Neural progenitor cell (in vitro differentiated cells): Measurements from ENCODE around the gene LDLRAD4. TPM values are rescaled to one million over a fixed set of nuclear protein-coding genes. Genes with fewer than 3 reads are reported as not detected.

Experiments used
- DNase-seq: peaks from one replicate; pipeline ENCODE4 v3.0.0-alpha.2; 2016; ENCODE audit warnings: low spot score
- H2AFZ ChIP-seq: fragments of 200-600 bp; sonication (generic); replicated peaks from 2 replicates; pipeline ENCODE4 v1.6.1; 2016; ENCODE audit warnings: antibody characterized with exemption
- H3F3A ChIP-seq: fragments of 200-600 bp; sonication (generic); 2 replicates; pipeline ENCODE4 v1.6.1; 2016; ENCODE audit warnings: antibody characterized with exemption, low read depth
- H3K27ac ChIP-seq: fragments of 200-600 bp; sonication (generic); 2 replicates; pipeline ENCODE4 v1.5.1; 2016; ENCODE audit warnings: mild to moderate bottlenecking
- H3K27me3 ChIP-seq: fragments of 200-600 bp; sonication (generic); 2 replicates; pipeline ENCODE4 v1.6.1; 2016; ENCODE audit warnings: mild to moderate bottlenecking, moderate library complexity
- H3K36me3 ChIP-seq: fragments of 200-600 bp; sonication (generic); 2 replicates; pipeline ENCODE4 v1.5.1; 2016
- H3K4me1 ChIP-seq: fragments of 200-600 bp; sonication (generic); 2 replicates; pipeline ENCODE4 v1.6.1; 2016; ENCODE audit warnings: mixed run types
- H3K4me2 ChIP-seq: fragments of 200-600 bp; sonication (generic); 2 replicates; pipeline ENCODE4 v1.6.1; 2016
- H3K4me3 ChIP-seq: fragments of 200-600 bp; sonication (generic); 2 replicates; pipeline ENCODE4 v1.5.1; 2016
- H3K79me2 ChIP-seq: fragments of 200-600 bp; sonication (generic); 2 replicates; pipeline ENCODE4 v1.6.1; 2016; ENCODE audit warnings: low read depth
- H3K9ac ChIP-seq: fragments of 200-600 bp; sonication (generic); 2 replicates; pipeline ENCODE4 v1.6.1; 2016
- H3K9me3 ChIP-seq: fragments of 200-600 bp; sonication (generic); 2 replicates; pipeline ENCODE4 v1.5.1; 2016; ENCODE audit warnings: low read depth
- H4K20me1 ChIP-seq: fragments of 200-600 bp; sonication (generic); 2 replicates; pipeline ENCODE4 v1.6.1; 2016; ENCODE audit warnings: low read depth
- H3K27ac Mint-ChIP-seq: 3 replicates; pipeline ENCODE4 v1.8.0; 2021; ENCODE audit warnings: mixed read lengths
- H3K27me3 Mint-ChIP-seq: 2 replicates; pipeline ENCODE4 v1.8.0; 2022; ENCODE audit warnings: low read depth, mild to moderate bottlenecking, inconsistent platforms, moderate library complexity, mixed read lengths; ENCODE audit not compliant: insufficient read depth
- H3K36me3 Mint-ChIP-seq: 3 replicates; pipeline ENCODE4 v1.8.0; 2021; ENCODE audit warnings: mixed read lengths
- H3K4me1 Mint-ChIP-seq: 3 replicates; pipeline ENCODE4 v1.8.0; 2021; ENCODE audit warnings: mixed read lengths
- H3K4me3 Mint-ChIP-seq: 3 replicates; pipeline ENCODE4 v1.8.0; 2021; ENCODE audit warnings: mild to moderate bottlenecking, moderate library complexity, mixed read lengths
- H3K9me3 Mint-ChIP-seq: 3 replicates; pipeline ENCODE4 v1.8.0; 2020; ENCODE audit warnings: mixed read lengths
- EZH2 ChIP-seq: fragments of 200-600 bp; sonication (generic); IDR thresholded peaks from 2 replicates; pipeline ENCODE4 v1.6.1; 2017; ENCODE audit warnings: antibody characterized with exemption, mild to moderate bottlenecking, moderate library complexity
- EZH2phosphoT487 ChIP-seq: fragments of 200-600 bp; sonication (generic); IDR thresholded peaks from 2 replicates; pipeline ENCODE4 v1.6.1; 2017; ENCODE audit warnings: antibody characterized with exemption
- total RNA-seq: library from RNA; depleted of rRNA; stranded (reverse); fragments of >200 nt; gene quantifications from 2 replicates; pipeline ENCODE4 v1.2.3, GENCODE V29; 2015; ENCODE audit warnings: low replicate concordance
- TF ChIP-seq, protein P1 (sequence below): fragments of 200-600 bp; sonication (generic); IDR thresholded peaks from 2 replicates; pipeline ENCODE4 v1.5.1; 2017; ENCODE audit warnings: antibody characterized with exemption, mild to moderate bottlenecking

Gene LDLRAD4
- total RNA-seq, 1 donor from 2014 or later, result 0.65 TPM

DNA sequence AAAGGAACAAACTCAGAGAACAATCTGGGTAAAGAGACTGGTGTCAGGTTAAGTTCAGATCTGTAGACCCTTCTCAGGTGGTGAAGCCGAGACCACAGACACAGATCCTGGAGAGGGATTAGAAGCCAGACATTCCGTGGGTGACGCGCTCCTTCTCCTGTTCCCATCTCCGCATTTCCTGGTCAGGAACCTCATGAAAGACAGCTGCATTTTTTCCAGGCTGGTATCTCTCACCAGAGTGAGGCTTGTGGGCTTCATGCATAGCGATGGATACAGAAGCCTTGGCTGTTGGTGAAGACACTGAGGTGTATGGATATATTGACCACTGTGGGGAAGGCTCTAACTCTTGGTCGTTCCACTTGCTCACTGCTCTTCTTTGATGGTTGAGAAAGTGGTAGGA lies 355.2 kb downstream of the LDLRAD4 start:
- Histone ChIP-seq H3K4me2 (no peak overlapping the region), H3K4me3 (no peak overlapping the region), H3K27ac (no peak overlapping the region), H3K27me3 (no peaks in the 10 kb centered on the region), H3K9me3 (no peaks in the 10 kb centered on the region), H3K79me2 (no peaks in the 10 kb centered on the region), H4K20me1 (no peaks in the 10 kb centered on the region), H3K36me3 (no peaks in the 10 kb centered on the region), H2AFZ (no peak overlapping the region), H3F3A (no peaks in the 10 kb centered on the region), H3K9ac (no peak overlapping the region), H3K4me1 (no peaks in the 10 kb centered on the region)
- TF ChIP-seq, protein P1, sequence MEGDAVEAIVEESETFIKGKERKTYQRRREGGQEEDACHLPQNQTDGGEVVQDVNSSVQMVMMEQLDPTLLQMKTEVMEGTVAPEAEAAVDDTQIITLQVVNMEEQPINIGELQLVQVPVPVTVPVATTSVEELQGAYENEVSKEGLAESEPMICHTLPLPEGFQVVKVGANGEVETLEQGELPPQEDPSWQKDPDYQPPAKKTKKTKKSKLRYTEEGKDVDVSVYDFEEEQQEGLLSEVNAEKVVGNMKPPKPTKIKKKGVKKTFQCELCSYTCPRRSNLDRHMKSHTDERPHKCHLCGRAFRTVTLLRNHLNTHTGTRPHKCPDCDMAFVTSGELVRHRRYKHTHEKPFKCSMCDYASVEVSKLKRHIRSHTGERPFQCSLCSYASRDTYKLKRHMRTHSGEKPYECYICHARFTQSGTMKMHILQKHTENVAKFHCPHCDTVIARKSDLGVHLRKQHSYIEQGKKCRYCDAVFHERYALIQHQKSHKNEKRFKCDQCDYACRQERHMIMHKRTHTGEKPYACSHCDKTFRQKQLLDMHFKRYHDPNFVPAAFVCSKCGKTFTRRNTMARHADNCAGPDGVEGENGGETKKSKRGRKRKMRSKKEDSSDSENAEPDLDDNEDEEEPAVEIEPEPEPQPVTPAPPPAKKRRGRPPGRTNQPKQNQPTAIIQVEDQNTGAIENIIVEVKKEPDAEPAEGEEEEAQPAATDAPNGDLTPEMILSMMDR, result no peak
- TF ChIP-seq EZH2phosphoT487 (no peak), EZH2 (no peak)
- Mint-ChIP-seq H3K36me3 (no peaks in the 10 kb centered on the region), H3K27me3 (no peaks in the 10 kb centered on the region), H3K9me3 (no peaks in the 10 kb centered on the region), H3K27ac (no peak overlapping the region), H3K4me1 (peaks cover 24% of the 10 kb centered on the region), H3K4me3 (no peak overlapping the region)
- no peak for DNase-seq

DNA sequence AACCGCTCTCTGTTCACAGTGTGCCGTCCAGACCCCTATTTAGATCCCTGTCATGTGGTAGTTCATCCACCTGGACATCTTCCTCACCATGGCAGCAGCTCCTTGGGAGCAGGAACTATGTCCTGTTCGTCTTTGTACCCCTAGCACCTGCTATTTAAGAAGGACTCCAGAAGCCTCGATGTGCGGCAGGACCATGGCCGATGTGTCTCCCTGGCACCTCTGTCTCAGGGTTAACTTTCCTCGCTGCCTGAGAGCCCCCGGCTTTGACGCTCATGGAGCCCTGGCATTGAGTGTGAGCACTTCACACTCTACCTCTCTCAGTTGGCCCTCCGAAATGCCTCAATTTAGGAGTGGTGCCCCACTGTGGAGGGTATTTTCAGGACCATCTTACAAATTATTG lies 355.8 kb downstream of the LDLRAD4 start:
- Mint-ChIP-seq H3K9me3 (no peaks in the 10 kb centered on the region), H3K27me3 (no peaks in the 10 kb centered on the region), H3K4me3 (no peak overlapping the region), H3K27ac (no peak overlapping the region), H3K36me3 (no peaks in the 10 kb centered on the region), H3K4me1 (peaks cover 19% of the 10 kb centered on the region)
- Histone ChIP-seq H3K4me2 (no peak overlapping the region), H3K9ac (no peak overlapping the region), H3K9me3 (no peaks in the 10 kb centered on the region), H3K27me3 (no peaks in the 10 kb centered on the region), H3K4me3 (no peak overlapping the region), H3K36me3 (no peaks in the 10 kb centered on the region), H4K20me1 (no peaks in the 10 kb centered on the region), H2AFZ (no peak overlapping the region), H3K4me1 (no peaks in the 10 kb centered on the region), H3F3A (no peaks in the 10 kb centered on the region), H3K27ac (no peak overlapping the region), H3K79me2 (no peaks in the 10 kb centered on the region)
- TF ChIP-seq EZH2phosphoT487, result no peak
- no peak for TF ChIP-seq EZH2
- TF ChIP-seq, protein P1, result no peak
- DNase-seq, result no peak

DNA sequence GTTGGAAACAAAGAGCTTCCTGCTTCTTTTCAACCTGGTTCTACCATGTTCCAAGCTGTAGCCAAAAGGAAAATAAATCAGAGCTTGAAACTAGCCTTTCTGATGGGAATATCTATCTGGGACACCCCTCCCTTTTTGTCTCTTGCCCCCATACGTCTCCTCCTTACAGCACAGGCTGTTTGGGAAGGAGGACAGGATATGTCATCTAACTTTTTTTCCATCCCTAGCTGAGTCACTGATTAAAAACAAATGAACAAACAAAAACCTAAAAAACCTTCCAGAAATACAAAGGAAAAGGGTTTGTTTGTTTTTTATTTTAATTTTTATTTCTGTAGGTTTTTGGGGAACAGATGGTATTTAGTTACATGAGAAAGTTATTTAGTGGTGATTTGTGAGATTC lies 356.2 kb downstream of the LDLRAD4 start:
- Histone ChIP-seq H3K9ac (no peak overlapping the region), H3F3A (no peaks in the 10 kb centered on the region), H3K27ac (no peak overlapping the region), H3K36me3 (no peaks in the 10 kb centered on the region), H2AFZ (no peak overlapping the region), H3K4me2 (no peak overlapping the region), H4K20me1 (no peaks in the 10 kb centered on the region), H3K4me3 (no peak overlapping the region), H3K4me1 (no peaks in the 10 kb centered on the region), H3K27me3 (no peaks in the 10 kb centered on the region), H3K79me2 (no peaks in the 10 kb centered on the region), H3K9me3 (no peaks in the 10 kb centered on the region)
- Mint-ChIP-seq H3K9me3 (no peaks in the 10 kb centered on the region), H3K27me3 (no peaks in the 10 kb centered on the region), H3K36me3 (no peaks in the 10 kb centered on the region), H3K4me3 (no peak overlapping the region), H3K4me1 (peaks cover 18% of the 10 kb centered on the region), H3K27ac (no peak overlapping the region)
- TF ChIP-seq, protein P1, result no peak
- no peak for TF ChIP-seq EZH2phosphoT487
- no peak for TF ChIP-seq EZH2
- DNase-seq, result no peak

DNA sequence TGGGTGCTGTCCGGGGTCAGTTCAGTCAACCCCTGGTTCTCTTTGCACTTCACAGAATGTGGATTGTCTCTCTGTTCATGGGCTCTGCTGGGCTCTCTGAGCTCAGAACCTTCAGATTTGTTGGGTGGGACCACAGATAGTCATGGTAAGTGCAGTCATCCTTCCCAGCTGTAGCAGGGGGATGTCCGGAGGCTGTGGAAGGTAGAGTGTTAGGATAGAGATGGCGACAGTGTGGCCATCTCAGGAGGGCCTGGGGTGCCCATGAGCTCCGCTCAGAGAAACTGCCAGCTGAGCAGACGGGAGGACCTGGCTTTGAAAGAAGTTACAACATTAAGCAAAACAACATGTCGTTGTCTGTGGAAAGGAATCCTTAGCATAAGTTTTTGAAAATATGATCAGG lies 358.0 kb downstream of the LDLRAD4 start:
- Histone ChIP-seq H3K4me3 (no peak overlapping the region), H3F3A (no peaks in the 10 kb centered on the region), H3K4me2 (no peak overlapping the region), H3K27ac (no peak overlapping the region), H3K27me3 (no peaks in the 10 kb centered on the region), H4K20me1 (no peaks in the 10 kb centered on the region), H2AFZ (no peak overlapping the region), H3K4me1 (no peaks in the 10 kb centered on the region), H3K36me3 (no peaks in the 10 kb centered on the region), H3K9me3 (no peaks in the 10 kb centered on the region), H3K79me2 (no peaks in the 10 kb centered on the region), H3K9ac (no peak overlapping the region)
- peaks cover 6% of the 10 kb centered on the region for H3K4me1 Mint-ChIP-seq
- no peak for DNase-seq
- TF ChIP-seq, protein P1, result no peak
- TF ChIP-seq EZH2 (no peak), EZH2phosphoT487 (no peak)
- H3K4me3 Mint-ChIP-seq, result no peak overlapping the region
- H3K36me3 Mint-ChIP-seq, result no peaks in the 10 kb centered on the region
- H3K27me3 Mint-ChIP-seq, result no peaks in the 10 kb centered on the region
- H3K27ac Mint-ChIP-seq, result no peak overlapping the region
- no peaks in the 10 kb centered on the region for H3K9me3 Mint-ChIP-seq
